Glutamatergic neuron (in vitro differentiated cells): ENCODE measurements around the gene CARM1. TPM values are rescaled to one million over a fixed set of nuclear protein-coding genes. Genes with fewer than 3 reads are reported as not detected.
A peak's percentile ranks its signal among the peaks of the same experiment; 100 is the strongest.

Source experiments
- DNase-seq: peaks from one replicate; pipeline ENCODE4 v3.0.0; 2022
- H3K27ac Mint-ChIP-seq: one replicate; pipeline ENCODE4 v1.8.0; 2020; ENCODE audit warnings: mild to moderate bottlenecking, mixed read lengths, inconsistent platforms; ENCODE audit not compliant: unreplicated experiment
- H3K27me3 Mint-ChIP-seq: one replicate; pipeline ENCODE4 v1.8.0; 2020; ENCODE audit warnings: mild to moderate bottlenecking, moderate library complexity, mixed read lengths, inconsistent platforms; ENCODE audit not compliant: unreplicated experiment
- H3K36me3 Mint-ChIP-seq: one replicate; pipeline ENCODE4 v1.8.0; 2020; ENCODE audit warnings: mild to moderate bottlenecking, mixed read lengths, inconsistent platforms; ENCODE audit not compliant: unreplicated experiment
- H3K4me1 Mint-ChIP-seq: one replicate; pipeline ENCODE4 v1.8.0; 2020; ENCODE audit warnings: mild to moderate bottlenecking, low read depth, mixed read lengths, inconsistent platforms; ENCODE audit not compliant: unreplicated experiment
- H3K4me3 Mint-ChIP-seq: one replicate; pipeline ENCODE4 v1.8.0; 2020; ENCODE audit warnings: mild to moderate bottlenecking, mixed read lengths, inconsistent platforms; ENCODE audit not compliant: unreplicated experiment
- H3K9me3 Mint-ChIP-seq: one replicate; pipeline ENCODE4 v1.8.0; 2020; ENCODE audit warnings: mild to moderate bottlenecking, moderate library complexity, mixed read lengths, inconsistent platforms; ENCODE audit not compliant: unreplicated experiment
- total RNA-seq: library from RNA; stranded (reverse); fragmentation: NEBNext Ultra II Directional; extraction: Animal tissue kit (Norgen Biotek cat#: 25700); gene quantifications from one replicate; pipeline ENCODE4 v1.2.1, GENCODE V29; 2021; ENCODE audit not compliant: unreplicated experiment
- TF ChIP-seq, protein P1 (sequence below): fragments of 200-600 bp; sonication (generic); IDR thresholded peaks from one replicate; pipeline ENCODE4 v1.5.0; 2021; ENCODE audit not compliant: partially characterized antibody, unreplicated experiment

Gene CARM1
- total RNA-seq, 1 donor from 2014 or later: 133 TPM

DNA sequence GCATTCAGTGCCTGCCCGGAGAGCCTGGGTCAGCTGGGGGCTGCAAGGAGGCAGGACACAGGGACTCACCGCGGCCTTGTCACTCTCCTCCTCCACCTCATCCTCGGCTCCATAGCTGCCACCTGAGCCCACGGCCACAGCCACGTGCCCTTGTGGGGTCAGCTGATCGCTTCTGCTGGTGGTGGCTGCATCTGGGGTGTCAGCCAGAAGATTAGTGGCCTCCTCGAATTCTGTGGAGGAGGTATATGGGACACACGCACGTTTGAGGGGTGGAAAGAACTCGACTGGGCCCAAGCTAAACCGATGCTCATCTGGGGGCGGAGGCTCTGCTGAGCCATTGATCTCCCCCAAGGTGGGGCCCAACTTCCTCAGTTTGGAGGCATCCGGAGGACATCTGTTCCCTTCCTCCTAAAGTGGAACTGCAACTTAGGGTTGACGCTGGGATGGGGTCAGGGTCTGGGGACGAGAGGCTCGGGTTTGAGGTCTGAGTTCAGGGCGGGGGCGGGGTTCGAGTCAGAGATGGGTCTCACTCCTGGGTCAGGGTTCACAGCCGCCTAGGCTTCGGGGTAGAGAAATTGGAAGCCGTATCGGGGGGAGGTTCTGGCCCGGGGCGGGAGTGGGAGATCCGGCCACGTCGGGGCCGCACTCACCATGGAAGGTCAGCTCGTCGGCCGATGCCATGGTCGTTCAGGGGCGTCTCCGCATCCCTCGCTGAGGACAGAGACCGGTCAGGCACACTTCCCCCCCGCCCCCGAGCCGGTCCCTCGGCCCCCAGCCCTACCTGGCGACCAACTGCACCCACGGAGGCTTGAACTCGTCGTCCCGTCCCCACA is 56.6 kb downstream of the CARM1 start:
- peaks cover 8% of the 10 kb centered on the region for H3K9me3 Mint-ChIP-seq
- H3K4me3 Mint-ChIP-seq: peak overlapping the region; percentile 87
- H3K27me3 Mint-ChIP-seq: peaks cover 12% of the 10 kb centered on the region
- DNase-seq: no peak
- peak overlapping the region; percentile 22 for H3K27ac Mint-ChIP-seq
- H3K4me1 Mint-ChIP-seq: peaks cover 3% of the 10 kb centered on the region
- no peaks in the 10 kb centered on the region for H3K36me3 Mint-ChIP-seq
- TF ChIP-seq, protein P1, sequence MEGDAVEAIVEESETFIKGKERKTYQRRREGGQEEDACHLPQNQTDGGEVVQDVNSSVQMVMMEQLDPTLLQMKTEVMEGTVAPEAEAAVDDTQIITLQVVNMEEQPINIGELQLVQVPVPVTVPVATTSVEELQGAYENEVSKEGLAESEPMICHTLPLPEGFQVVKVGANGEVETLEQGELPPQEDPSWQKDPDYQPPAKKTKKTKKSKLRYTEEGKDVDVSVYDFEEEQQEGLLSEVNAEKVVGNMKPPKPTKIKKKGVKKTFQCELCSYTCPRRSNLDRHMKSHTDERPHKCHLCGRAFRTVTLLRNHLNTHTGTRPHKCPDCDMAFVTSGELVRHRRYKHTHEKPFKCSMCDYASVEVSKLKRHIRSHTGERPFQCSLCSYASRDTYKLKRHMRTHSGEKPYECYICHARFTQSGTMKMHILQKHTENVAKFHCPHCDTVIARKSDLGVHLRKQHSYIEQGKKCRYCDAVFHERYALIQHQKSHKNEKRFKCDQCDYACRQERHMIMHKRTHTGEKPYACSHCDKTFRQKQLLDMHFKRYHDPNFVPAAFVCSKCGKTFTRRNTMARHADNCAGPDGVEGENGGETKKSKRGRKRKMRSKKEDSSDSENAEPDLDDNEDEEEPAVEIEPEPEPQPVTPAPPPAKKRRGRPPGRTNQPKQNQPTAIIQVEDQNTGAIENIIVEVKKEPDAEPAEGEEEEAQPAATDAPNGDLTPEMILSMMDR: no peak

DNA sequence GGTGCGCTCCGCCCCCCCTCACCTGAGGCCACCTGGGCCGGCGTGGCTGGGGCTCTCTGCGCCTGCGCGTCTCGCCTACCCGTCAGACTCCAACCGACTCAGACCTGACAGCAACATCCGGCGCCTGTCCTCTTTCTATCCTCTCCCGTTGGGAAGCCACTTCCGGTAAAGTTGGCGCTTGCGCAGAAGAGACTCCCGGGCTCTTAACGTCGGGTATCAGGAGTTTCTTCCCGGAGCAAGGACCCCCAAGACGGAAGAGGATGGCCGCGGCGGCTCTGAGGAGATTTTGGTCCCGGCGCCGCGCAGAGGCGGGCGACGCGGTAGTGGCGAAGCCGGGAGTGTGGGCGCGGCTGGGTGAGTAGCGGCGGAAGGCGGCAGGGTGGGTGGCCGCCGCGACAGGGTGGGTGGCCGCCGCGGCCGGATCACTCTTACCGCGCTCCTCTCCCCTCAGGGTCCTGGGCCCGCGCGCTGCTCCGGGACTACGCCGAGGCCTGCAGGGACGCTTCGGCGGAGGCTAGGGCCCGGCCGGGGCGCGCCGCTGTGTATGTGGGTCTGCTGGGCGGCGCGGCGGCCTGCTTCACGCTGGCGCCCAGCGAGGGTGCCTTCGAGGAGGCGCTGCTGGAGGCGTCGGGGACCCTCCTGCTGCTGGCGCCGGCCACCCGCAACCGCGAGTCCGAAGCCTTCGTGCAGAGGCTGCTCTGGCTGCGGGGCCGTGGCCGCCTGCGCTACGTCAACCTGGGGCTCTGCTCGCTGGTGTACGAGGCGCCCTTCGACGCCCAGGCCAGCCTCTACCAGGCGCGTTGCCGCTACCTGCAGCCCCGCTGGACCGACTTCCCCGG is 57.4 kb downstream of the CARM1 start, which contains the start of the genes TIMM29 and YIPF2:
TSS of gene TIMM29 (plus strand) at position 249 of the 839 bp plus-strand sequence. CDS start at position 261, 12 bp downstream.
TSS of gene YIPF2 (minus strand) at position 77 of the 839 bp plus-strand sequence. CDS start 229 bp downstream, outside the sequence.
- Mint-ChIP-seq H3K4me3 (peak within 1 kb of the TSS; percentile 87), H3K36me3 (no peaks in the 10 kb centered on the region), H3K27me3 (peaks cover 10% of the 10 kb centered on the region), H3K9me3 (peaks cover 6% of the 10 kb centered on the region), H3K4me1 (peaks cover 3% of the 10 kb centered on the region), H3K27ac (peak within 1 kb of the TSS; percentile 82)
- DNase-seq: peak; percentile 95
- TF ChIP-seq, protein P1: no peak

DNA sequence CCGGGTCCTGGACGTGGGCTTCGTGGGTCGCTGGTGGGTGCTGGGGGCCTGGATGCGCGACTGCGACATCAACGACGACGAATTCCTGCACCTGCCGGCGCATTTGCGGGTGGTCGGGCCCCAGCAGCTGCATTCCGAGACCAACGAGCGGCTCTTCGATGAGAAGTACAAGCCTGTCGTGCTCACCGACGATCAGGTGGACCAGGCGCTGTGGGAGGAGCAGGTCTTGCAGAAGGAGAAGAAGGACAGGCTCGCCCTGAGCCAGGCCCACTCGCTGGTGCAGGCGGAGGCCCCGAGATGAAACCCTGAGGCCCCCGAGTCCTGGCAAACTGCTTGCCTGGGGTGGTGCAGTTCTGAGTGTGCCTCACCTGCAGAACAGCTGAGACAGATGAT is 58.0 kb downstream of the CARM1 start:
- H3K36me3 Mint-ChIP-seq: no peaks in the 10 kb centered on the region
- peaks cover 3% of the 10 kb centered on the region for H3K4me1 Mint-ChIP-seq
- peak overlapping the region; percentile 83 for H3K4me3 Mint-ChIP-seq
- peaks cover 10% of the 10 kb centered on the region for H3K27me3 Mint-ChIP-seq
- H3K27ac Mint-ChIP-seq: peak overlapping the region; percentile 82
- peaks cover 6% of the 10 kb centered on the region for H3K9me3 Mint-ChIP-seq
- TF ChIP-seq, protein P1: no peak
- DNase-seq: no peak

DNA sequence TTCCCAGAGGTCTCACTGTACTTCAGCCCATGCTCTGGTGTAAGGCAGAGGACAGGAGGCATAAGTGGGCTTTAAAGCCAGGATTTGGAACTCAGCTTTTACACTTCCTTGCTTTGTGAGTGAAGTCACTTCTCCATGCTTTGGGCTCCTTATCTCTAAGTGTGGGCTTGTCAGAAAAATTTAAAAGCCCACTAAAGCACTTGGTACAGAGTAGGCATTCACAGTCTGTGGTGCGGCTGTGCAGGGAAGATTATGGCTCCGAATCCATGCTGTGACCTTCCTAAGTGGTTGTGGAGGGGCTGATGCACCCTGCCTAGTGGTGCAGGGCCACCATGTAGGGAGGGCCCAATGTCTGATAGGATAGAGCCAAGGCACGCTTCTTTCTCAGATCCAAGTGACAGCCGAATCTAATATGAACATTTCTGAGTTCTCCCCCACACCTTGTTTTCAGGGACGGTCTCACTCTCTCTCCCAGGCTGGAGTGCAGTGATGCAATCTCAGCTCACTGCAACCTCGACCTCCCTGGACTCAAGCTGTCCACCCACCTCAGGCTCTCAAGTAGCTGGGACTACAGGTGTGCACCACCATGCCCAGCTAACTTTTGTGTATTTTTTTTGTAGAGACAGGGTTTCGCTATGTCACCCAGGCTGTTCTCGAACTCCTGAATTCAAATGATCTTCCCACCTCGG is 64.2 kb downstream of the CARM1 start:
- Mint-ChIP-seq H3K27me3 (peaks cover 4% of the 10 kb centered on the region), H3K27ac (no peak overlapping the region), H3K4me1 (no peaks in the 10 kb centered on the region), H3K4me3 (no peak overlapping the region), H3K36me3 (no peaks in the 10 kb centered on the region), H3K9me3 (no peaks in the 10 kb centered on the region)
- DNase-seq: no peak
- TF ChIP-seq, protein P1: no peak
